ENCODE results near the gene VPS37B.

VPS37B gene

GRCh38 chr12:122886161-122886560 lies 9.8 kb downstream of the VPS37B start:
- Mint-ChIP-seq H3K27ac (no peak overlapping the region), H3K27me3 (ENCODE audit: low read depth) (no peaks in the 10 kb centered on the region), H3K4me3 (no peak overlapping the region), H3K9me3 (no peaks in the 10 kb centered on the region), H3K36me3 (ENCODE audit: low read depth) (no peaks in the 10 kb centered on the region), H3K4me1 (peaks cover 77% of the 10 kb centered on the region)
- no peak for TF ChIP-seq CTCF (IDR thresholded peaks at IDR 0.05; ENCODE audit: unreplicated experiment in 3 of 3)

- Mint-ChIP-seq H3K36me3 (ENCODE audit: low read depth) (no peaks in the 10 kb centered on the region), H3K4me1 (peaks cover 81% of the 10 kb centered on the region), H3K27me3 (ENCODE audit: low read depth) (no peaks in the 10 kb centered on the region), H3K4me3 (no peak overlapping the region), H3K27ac (no peak overlapping the region), H3K9me3 (no peaks in the 10 kb centered on the region)
- no peak for TF ChIP-seq CTCF (IDR thresholded peaks at IDR 0.05; ENCODE audit: unreplicated experiment in 3 of 3)
Measured at GRCh38 chr12:122884860-122885259, 11.1 kb downstream of the VPS37B start.

- no peak for TF ChIP-seq CTCF (IDR thresholded peaks at IDR 0.05; ENCODE audit: unreplicated experiment in 3 of 3)
- H3K27ac Mint-ChIP-seq: peak overlapping the region in 1 of 3 experiments; percentile 2
- peaks cover 82% of the 10 kb centered on the region for H3K4me1 Mint-ChIP-seq
- no peaks in the 10 kb centered on the region for H3K27me3 Mint-ChIP-seq (ENCODE audit: low read depth)
- no peaks in the 10 kb centered on the region for H3K36me3 Mint-ChIP-seq (ENCODE audit: low read depth)
- H3K9me3 Mint-ChIP-seq: no peaks in the 10 kb centered on the region
- H3K4me3 Mint-ChIP-seq: no peak overlapping the region
Measured at GRCh38 chr12:122884091-122884826, 11.7 kb downstream of the VPS37B start.

GRCh38 chr12:122882908-122883558 lies 12.9 kb downstream of the VPS37B start:
- Mint-ChIP-seq H3K27me3 (ENCODE audit: low read depth) (no peaks in the 10 kb centered on the region), H3K4me3 (no peak overlapping the region)

GRCh38 chr12:122880668-122881067 lies 15.3 kb downstream of the VPS37B start:
- H3K27me3 Mint-ChIP-seq (ENCODE audit: low read depth): no peaks in the 10 kb centered on the region
- peak; percentile 16 to 51 (median 25) for TF ChIP-seq CTCF (IDR thresholded peaks at IDR 0.05; ENCODE audit: unreplicated experiment in 3 of 3)
- peaks cover 83% of the 10 kb centered on the region for H3K4me1 Mint-ChIP-seq
- H3K9me3 Mint-ChIP-seq: no peaks in the 10 kb centered on the region
- H3K36me3 Mint-ChIP-seq (ENCODE audit: low read depth): no peaks in the 10 kb centered on the region
- peak overlapping the region; percentile 30 to 79 (median 77) for H3K27ac Mint-ChIP-seq
- peak overlapping the region in 1 of 3 experiments; percentile 37 for H3K4me3 Mint-ChIP-seq

More at GRCh38 chr12:122882908-122883558, 12.9 kb downstream of the VPS37B start:
- Mint-ChIP-seq H3K4me1 (peaks cover 79% of the 10 kb centered on the region), H3K27ac (no peak overlapping the region), H3K36me3 (ENCODE audit: low read depth) (no peaks in the 10 kb centered on the region), H3K9me3 (no peaks in the 10 kb centered on the region)
- TF ChIP-seq CTCF (IDR thresholded peaks at IDR 0.05; ENCODE audit: unreplicated experiment in 3 of 3): no peak
